AG10803 (cell line): ENCODE results near the gene ROBO1.

Experiments
- DNase-seq: peaks from one replicate; pipeline ENCODE4 v3.0.0; 2010; ENCODE audit warnings: low read depth
- H3K4me3 ChIP-seq: 2 replicates; pipeline ENCODE4 v1.5.1; 2011; ENCODE audit warnings: mild to moderate bottlenecking, low read length, control low read depth
- CTCF ChIP-seq: conservative IDR thresholded peaks from 2 replicates; pipeline ENCODE4 v1.5.1; 2011; ENCODE audit warnings: mild to moderate bottlenecking, low read length, control low read depth, inconsistent platforms

The ROBO1 gene

GRCh38 chr3:79230266-79230665 lies 537.5 kb downstream of the ROBO1 start:
- no peak for DNase-seq
- no peak overlapping the region for H3K4me3 ChIP-seq
- no peak for TF ChIP-seq CTCF

GRCh38 chr3:79217096-79217495 lies 550.7 kb downstream of the ROBO1 start:
- no peak overlapping the region for H3K4me3 ChIP-seq
- no peak for TF ChIP-seq CTCF
- no peak for DNase-seq

- DNase-seq: no peak
- TF ChIP-seq CTCF: no peak
- no peak overlapping the region for H3K4me3 ChIP-seq
Measured at GRCh38 chr3:79215286-79215685, 552.5 kb downstream of the ROBO1 start.

GRCh38 chr3:79211586-79212359 lies 556.0 kb downstream of the ROBO1 start:
- no peak overlapping the region for H3K4me3 ChIP-seq
- no peak for DNase-seq

GRCh38 chr3:79204351-79204750 lies 563.4 kb downstream of the ROBO1 start:
- DNase-seq: no peak
- no peak for TF ChIP-seq CTCF
- no peak overlapping the region for H3K4me3 ChIP-seq

More at GRCh38 chr3:79211586-79212359, 556.0 kb downstream of the ROBO1 start:
- no peak for TF ChIP-seq CTCF

- no peak for DNase-seq
- no peak overlapping the region for H3K4me3 ChIP-seq
- TF ChIP-seq CTCF: no peak
Measured at GRCh38 chr3:79203144-79203519, 564.7 kb downstream of the ROBO1 start.

GRCh38 chr3:79202471-79203143 lies 565.2 kb downstream of the ROBO1 start:
- H3K4me3 ChIP-seq: no peak overlapping the region
- DNase-seq: no peak
- TF ChIP-seq CTCF: no peak
